ENCODE measurements around the gene SLC44A4. TPM values are rescaled to one million over a fixed set of nuclear protein-coding genes. Genes with fewer than 3 reads are reported as not detected.
A peak's percentile ranks its signal among the peaks of the same experiment; 100 is the strongest.

Gene SLC44A4
- total and polyA plus RNA-seq, 9 of the 15 experiments (the other 6 are each of a cell fraction or from before 2014, with no cell fraction given) = 7.9 to 18.6 (median 11.2) TPM

DNA sequence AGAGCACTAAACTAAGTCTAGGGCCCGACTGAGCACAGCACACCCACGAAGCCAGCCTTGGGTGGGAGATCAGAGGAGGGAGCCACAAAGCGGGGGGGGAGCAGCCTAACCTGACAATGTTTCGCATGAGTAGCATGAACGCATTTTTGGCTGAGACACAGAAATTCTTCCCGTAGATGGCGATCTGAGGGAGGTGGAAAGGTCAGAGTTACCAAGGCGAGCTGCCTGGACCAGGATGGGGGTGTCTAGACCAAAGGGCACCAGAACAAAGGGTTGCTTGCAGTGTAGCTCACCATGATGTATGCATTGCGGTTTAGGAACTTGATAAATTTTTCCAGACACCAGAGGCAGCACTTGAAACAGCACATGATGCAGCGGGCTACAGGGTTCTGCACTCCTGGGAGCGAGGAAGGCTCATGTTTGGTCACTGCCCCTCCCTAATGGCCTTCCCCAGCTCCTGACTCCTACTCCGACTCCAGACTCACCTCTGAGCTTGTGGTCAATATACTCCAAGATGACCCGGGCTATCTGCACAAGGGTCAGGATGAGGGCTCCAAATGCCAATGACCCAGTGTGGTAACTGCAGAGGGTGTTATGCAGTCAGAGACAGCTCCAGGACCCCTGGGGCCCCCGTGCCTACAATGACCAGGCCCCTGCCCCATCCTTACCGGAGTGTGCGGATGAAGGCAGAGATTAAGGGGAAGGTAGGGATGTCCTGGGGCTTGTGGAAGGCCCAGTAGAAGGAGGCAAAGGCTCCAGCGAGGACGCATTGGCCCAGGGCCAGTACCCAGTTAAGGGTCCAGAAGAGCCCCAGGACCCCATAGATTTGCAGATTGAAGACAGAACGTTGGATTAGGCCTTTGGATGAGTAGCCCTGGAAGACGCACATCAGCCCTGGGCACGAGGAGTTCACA lies 13.3 kb downstream of the SLC44A4 start (continued):
- TF ChIP-seq, protein P1, sequence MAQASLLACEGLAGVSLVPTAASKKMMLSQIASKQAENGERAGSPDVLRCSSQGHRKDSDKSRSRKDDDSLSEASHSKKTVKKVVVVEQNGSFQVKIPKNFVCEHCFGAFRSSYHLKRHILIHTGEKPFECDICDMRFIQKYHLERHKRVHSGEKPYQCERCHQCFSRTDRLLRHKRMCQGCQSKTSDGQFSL (CRISPR knock-in tag; IDR thresholded peaks at IDR 0.05) = 0 out of 2 replicates have a peak, but pooled peaks have one; percentile 79
- TF ChIP-seq, protein P1 (tag; IDR thresholded peaks at IDR 0.05) = no peak
- TF ChIP-seq NFIC (IDR thresholded peaks at IDR 0.05) = peak; percentile 53; the same call in 1 of the 2 replicates
- no peak for TF ChIP-seq CSDE1 (IDR thresholded peaks at IDR 0.05)
- TF ChIP-seq, protein P2, sequence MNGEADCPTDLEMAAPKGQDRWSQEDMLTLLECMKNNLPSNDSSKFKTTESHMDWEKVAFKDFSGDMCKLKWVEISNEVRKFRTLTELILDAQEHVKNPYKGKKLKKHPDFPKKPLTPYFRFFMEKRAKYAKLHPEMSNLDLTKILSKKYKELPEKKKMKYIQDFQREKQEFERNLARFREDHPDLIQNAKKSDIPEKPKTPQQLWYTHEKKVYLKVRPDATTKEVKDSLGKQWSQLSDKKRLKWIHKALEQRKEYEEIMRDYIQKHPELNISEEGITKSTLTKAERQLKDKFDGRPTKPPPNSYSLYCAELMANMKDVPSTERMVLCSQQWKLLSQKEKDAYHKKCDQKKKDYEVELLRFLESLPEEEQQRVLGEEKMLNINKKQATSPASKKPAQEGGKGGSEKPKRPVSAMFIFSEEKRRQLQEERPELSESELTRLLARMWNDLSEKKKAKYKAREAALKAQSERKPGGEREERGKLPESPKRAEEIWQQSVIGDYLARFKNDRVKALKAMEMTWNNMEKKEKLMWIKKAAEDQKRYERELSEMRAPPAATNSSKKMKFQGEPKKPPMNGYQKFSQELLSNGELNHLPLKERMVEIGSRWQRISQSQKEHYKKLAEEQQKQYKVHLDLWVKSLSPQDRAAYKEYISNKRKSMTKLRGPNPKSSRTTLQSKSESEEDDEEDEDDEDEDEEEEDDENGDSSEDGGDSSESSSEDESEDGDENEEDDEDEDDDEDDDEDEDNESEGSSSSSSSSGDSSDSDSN (IDR thresholded peaks at IDR 0.05; ENCODE audit: borderline replicate concordance in 1 of 2, low read depth in 2 of 2, low read length in 2 of 2) = no peak
- no peak for TF ChIP-seq ZFP36 (IDR thresholded peaks at IDR 0.05; ENCODE audit: low read depth, low read length, partially characterized antibody)
- no peak for TF ChIP-seq XRCC4 (IDR thresholded peaks at IDR 0.05; ENCODE audit: extremely low read depth, insufficient read depth, insufficient read length)
- no peak for TF ChIP-seq MYNN (IDR thresholded peaks at IDR 0.05)
- 0 out of 2 replicates have a peak, but pooled peaks have one; percentile 25 for TF ChIP-seq MYNN (CRISPR knock-in tag; IDR thresholded peaks at IDR 0.05)
- no peak for TF ChIP-seq PURB (CRISPR knock-in tag; IDR thresholded peaks at IDR 0.05; ENCODE audit: low read depth)
- no peak for TF ChIP-seq TCF3 (CRISPR knock-in tag; IDR thresholded peaks at IDR 0.05)
- TF ChIP-seq KDM4B (IDR thresholded peaks at IDR 0.05; ENCODE audit: borderline replicate concordance in 2 of 2, low read depth in 1 of 2) = no peak
- TF ChIP-seq ZNF830 (CRISPR knock-in tag; IDR thresholded peaks at IDR 0.05) = 0 out of 2 replicates have a peak, but pooled peaks have one; percentile 27
- TF ChIP-seq STAG1 (CRISPR knock-in tag; IDR thresholded peaks at IDR 0.05; ENCODE audit: borderline replicate concordance) = peak; percentile 6; the same call in 1 of the 2 replicates
- TF ChIP-seq, protein P3, sequence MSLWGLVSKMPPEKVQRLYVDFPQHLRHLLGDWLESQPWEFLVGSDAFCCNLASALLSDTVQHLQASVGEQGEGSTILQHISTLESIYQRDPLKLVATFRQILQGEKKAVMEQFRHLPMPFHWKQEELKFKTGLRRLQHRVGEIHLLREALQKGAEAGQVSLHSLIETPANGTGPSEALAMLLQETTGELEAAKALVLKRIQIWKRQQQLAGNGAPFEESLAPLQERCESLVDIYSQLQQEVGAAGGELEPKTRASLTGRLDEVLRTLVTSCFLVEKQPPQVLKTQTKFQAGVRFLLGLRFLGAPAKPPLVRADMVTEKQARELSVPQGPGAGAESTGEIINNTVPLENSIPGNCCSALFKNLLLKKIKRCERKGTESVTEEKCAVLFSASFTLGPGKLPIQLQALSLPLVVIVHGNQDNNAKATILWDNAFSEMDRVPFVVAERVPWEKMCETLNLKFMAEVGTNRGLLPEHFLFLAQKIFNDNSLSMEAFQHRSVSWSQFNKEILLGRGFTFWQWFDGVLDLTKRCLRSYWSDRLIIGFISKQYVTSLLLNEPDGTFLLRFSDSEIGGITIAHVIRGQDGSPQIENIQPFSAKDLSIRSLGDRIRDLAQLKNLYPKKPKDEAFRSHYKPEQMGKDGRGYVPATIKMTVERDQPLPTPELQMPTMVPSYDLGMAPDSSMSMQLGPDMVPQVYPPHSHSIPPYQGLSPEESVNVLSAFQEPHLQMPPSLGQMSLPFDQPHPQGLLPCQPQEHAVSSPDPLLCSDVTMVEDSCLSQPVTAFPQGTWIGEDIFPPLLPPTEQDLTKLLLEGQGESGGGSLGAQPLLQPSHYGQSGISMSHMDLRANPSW (CRISPR knock-in tag; IDR thresholded peaks at IDR 0.05) = 0 out of 2 replicates have a peak, but pooled peaks have one; percentile 40
